ENCODE measurements around the gene TTLL9.

TTLL9 gene

DNA sequence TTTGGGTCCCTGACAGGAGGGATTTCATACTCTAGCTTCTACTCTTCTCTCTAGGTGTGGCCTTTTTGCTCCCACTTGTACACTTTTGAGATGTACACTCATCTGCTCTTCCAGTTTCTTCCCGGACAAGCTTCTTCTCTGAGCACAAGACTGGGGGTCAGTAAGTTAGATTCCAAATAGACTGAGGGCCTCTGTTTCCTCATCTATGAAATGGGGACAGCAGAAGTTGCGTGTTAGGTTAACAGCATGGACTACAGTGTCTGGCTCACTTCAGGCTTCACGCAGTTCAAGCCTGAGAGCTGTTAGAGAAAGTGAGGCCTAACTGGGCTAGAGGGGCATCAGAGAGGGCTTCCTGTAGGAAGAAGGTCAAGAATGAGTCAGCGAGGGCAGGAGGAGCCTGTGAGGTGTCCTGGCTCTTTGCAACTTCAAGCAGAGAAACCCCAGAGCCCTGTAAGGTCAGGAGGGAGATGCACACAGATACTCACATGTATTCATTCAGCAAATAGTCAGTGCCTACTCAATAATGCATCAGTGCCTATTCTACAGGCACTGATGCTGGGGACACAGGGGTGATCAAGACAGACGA lies 118.1 kb downstream of the TTLL9 start:
- DNase-seq = no peak

DNA sequence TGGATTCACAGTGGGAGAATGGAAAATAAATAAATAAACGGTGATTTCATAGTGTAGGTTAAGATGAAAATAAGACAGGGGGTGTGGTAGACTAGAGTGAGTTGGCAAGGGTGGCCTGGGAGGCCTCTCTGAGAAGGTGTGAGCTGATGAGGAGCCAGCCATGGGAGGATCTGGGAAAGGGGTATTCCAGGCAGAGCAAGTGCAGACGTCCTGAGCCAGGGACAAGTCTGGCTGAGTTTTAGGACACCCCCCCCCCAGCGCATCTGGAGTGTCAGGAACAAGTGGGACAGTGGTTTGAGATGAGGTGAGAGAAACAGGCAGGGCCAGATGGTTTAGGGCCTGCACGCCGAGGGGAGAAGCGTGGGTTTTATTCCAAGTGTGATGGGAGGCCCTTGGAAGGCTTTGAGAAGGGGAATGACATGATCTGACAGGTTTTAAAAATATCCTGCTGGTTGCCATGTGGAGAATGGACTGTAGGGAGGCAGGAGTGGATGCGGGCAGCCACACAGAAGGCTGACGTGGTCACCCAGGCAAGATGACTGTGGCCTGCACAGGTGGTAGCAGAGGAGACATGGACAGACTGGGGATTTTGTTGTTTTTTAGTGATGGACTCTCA lies 118.7 kb downstream of the TTLL9 start:
- no peak for DNase-seq

- DNase-seq = no peak
These were observed 120.4 kb downstream of the TTLL9 start for GRCh38 chr20:31990641-31991338.

DNA sequence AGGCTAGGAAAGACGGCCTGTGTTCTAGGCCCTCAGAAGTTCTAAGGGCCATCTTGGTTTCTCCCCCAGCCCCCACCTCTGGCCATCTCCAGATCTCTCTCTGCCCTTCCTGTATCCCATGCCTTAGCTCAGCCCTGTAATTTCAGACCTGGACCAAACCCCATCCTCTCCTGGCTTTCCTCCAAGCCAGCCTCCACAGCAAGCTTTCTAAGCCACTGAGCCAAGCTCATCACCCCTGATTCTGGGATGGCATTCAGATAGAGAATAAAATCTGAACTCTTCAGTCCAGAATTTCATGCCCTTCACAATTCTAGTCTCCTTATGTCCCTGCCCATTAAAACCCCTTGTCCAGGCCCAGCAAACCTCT lies 120.9 kb downstream of the TTLL9 start:
- no peak for DNase-seq

DNA sequence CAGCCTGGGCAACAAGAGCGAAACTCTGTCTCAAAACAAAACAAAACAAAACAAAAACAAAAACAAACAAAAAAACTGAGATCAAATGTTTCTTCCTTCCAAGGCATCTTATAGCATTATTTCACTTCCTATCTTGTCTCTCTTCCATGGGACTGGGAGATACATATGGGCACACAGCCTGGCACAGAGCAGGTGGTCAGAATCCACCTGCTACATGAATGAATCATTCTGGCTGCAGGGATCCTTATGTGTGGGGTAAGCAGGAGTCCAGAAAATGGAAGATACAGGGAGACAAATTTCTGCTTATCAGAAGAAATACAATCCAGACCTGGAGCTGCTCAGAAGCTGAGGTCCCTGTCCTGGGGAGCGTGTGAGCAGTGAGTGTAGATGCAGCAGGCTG lies 121.7 kb downstream of the TTLL9 start:
- no peak for DNase-seq

Measured in amniotic stem cell (primary cell).